Activated CD4-positive, alpha-beta T cell treated with anti-CD3 and anti-CD28 coated beads for 24 hours (primary cell): ENCODE measurements around the gene SHC1.
A peak's percentile ranks its signal among the peaks of the same experiment; 100 is the strongest.
"Not testable (repeated sequence)": the region's sequence is repeated elsewhere in the genome, so short reads cannot be mapped to it uniquely, and the experiment has no call there.

Experiments used
- DNase-seq, 2 donors: peaks; one replicate each; pipeline ENCODE4 v3.0.0-alpha.2; 2020; ENCODE audit warnings: low read depth in 2 of 2

The SHC1 gene

GRCh38 chr1:154995301-154995983 lies 24.9 kb upstream of the SHC1 start:
- DNase-seq: not testable (repeated sequence)

DNA sequence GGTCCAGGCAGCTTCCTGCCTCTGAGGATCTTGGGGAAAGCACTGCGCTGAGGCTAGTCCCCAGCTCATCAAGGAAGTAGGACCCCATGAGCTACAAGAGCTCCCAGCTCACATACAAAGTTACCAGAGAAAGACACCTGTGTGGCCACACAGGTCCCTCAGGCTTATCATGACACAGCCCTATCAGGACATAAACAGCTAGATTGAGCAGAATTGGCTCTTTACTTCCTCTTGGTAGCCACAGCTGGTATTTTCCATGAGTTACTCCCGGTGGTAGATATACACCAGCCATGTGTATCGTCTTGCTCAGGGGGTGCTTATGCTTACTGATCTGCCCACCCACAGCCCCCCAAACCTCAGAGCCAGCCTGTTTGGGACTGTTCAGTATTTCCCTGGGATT lies 24.0 kb upstream of the SHC1 start:
- no peak for DNase-seq

- no peak for DNase-seq
These were observed 23.7 kb upstream of the SHC1 start for GRCh38 chr1:154994269-154994587.

GRCh38 chr1:154993572-154994268 lies 23.2 kb upstream of the SHC1 start, which contains the start of gene LENEP:
Gene LENEP, plus strand, starts transcription at chr1:154993586. Its CDS starts 22 bp downstream, at chr1:154993608.
- no peak for DNase-seq

- DNase-seq: no peak
These were observed 22.4 kb upstream of the SHC1 start for GRCh38 chr1:154992721-154993571.

DNA sequence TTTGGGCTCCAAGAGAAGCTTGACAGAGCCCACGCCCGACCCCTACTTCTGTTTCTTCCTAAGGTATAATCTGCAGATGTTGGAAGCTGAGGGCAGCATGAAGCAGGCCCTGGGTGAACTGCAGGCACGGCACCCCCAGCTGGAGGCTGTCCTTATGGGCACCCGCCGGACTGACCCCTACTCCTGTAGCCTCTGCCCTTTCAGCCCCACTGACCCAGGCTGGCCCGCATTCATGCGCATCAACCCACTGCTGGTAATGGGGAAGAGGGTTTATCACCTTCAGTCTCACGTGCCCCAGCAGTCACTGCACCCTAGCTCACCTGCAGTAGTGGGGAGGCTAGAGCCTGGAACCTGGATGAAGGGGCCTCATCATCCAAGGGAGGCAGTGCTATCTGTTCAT lies 19.7 kb upstream of the SHC1 start:
- DNase-seq: no peak

GRCh38 chr1:154989195-154989860 lies 18.8 kb upstream of the SHC1 start:
- no peak for DNase-seq

DNA sequence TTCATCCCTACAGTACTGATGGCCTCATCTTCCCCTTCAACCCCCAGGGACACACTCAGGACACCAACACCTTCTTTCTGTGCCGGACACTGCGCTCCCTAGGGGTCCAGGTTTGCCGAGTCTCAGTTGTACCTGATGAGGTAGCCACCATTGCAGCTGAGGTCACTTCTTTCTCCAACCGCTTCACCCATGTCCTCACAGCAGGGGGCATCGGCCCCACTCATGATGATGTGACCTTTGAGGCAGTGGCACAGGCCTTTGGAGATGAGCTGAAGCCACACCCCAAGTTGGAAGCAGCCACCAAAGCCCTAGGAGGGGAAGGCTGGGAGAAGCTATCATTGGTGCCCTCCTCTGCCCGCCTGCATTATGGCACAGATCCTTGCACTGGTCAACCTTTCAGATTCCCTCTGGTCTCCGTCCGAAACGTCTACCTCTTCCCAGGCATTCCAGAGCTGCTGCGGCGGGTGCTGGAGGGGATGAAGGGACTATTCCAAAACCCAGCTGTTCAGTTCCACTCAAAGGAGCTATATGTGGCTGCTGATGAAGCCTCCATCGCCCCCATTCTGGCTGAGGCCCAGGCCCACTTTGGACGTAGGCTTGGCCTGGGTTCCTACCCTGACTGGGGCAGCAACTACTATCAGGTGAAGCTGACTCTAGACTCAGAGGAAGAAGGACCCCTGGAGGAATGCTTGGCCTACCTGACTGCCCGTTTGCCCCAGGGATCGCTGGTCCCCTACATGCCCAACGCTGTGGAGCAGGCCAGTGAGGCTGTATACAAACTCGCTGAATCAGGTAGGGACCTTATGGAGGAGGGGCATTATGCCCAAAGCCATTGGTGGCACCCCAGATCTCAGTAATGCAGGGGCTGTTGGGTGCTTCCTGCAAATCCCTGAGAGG lies 17.8 kb upstream of the SHC1 start:
- no peak for DNase-seq

DNA sequence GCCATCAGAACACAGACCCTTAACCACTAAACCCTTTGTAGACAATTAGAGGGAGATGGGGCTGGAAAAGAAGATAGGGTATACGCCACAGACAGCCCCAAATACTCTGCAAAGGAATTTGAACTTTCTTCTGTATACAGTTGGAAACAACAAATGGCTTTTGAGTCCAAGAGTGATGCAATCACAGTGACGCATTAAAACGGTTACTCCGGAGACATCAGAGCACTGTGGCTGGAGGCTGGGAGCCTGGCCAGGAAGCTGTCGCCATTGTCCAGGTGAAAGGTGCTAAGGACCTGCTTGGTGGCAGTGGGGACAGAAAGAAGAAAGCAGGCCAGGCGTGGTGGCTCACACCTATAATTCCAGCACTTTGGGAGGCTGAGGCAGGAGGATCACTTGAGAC lies 16.8 kb upstream of the SHC1 start:
- no peak for DNase-seq

- not testable (repeated sequence) for DNase-seq
These were observed 16.2 kb upstream of the SHC1 start for GRCh38 chr1:154986736-154987135.

GRCh38 chr1:154983776-154984466 lies 13.4 kb upstream of the SHC1 start:
- DNase-seq: no peak

DNA sequence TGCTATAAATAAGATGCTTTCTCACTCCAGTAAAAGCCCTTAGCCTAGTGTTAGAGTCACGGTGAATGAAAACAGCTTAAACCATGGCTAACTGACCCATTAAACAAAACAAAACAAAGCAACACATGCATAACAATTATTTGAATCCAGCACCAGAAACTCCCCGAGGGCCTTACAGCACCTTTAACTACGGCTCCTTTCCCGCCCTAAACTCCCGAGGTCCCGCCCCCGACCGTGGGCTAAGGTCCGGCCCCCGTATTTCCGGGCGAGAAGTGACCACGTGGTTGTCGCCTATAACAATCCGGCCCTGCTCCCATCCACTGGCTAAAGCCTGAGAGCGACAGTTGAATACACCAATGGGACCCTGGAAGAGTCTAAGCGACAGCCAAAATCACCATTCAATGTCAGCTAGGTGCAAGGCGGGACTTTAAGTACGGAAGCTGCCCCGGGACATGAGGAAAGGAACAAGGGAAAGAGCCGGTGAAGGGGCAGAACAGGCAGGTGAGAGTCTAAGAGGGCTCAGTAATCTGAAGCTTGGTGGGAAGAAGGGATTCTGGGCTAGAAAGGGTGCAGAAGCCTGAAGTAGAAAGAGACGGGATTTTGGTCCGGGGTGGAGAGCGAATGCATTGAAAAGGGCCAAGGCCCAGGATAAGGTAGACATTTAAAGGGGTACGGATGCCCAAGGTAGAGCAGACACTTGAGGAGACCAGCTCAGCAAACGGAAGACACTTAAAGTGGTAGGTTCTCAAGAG lies 12.5 kb upstream of the SHC1 start, which contains the start of gene FLAD1:
FLAD1 (plus strand) TSS at position 448 of the 752 bp plus-strand sequence. CDS start 351 bp downstream, outside the sequence.
- DNase-seq: peak; percentile 91 to 95

GRCh38 chr1:154982341-154982740 lies 11.8 kb upstream of the SHC1 start:
- no peak for DNase-seq

DNA sequence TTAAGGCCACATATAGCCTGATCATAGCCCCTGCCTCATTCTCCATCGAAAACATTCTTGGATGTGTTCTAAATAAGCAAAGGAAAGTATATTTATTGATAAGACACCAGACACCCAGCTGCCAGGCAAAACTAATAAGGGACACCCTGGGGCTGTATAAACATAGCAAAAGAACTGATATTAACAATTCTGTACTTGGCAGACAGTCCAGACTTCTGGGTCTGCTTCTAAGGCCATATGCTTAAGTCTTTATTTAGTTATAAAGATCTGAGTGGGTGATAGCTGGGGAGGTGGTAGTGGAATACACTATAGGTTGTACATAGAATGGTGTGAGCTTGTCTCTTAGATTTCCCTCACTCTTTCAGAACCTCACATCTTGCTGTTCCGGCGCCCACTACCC lies 7.8 kb upstream of the SHC1 start:
- DNase-seq: no peak

DNA sequence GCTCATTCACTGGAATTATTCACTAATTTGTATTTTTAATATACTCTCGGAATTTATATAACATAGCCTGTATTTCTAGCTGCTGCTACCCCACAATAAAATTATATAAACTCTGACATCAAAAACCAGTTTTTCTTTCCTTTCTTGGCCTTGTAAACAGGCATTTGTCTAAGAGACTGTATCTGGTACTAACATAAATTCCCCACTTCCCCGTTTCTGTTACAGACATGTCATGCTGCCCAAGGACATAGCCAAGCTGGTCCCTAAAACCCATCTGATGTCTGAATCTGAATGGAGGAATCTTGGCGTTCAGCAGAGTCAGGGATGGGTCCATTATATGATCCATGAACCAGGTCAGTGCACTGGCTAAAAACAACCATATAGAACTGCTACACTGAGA lies 7.2 kb upstream of the SHC1 start:
- not testable (repeated sequence) for DNase-seq

GRCh38 chr1:154975409-154976059 lies 5.0 kb upstream of the SHC1 start:
- DNase-seq: no peak

DNA sequence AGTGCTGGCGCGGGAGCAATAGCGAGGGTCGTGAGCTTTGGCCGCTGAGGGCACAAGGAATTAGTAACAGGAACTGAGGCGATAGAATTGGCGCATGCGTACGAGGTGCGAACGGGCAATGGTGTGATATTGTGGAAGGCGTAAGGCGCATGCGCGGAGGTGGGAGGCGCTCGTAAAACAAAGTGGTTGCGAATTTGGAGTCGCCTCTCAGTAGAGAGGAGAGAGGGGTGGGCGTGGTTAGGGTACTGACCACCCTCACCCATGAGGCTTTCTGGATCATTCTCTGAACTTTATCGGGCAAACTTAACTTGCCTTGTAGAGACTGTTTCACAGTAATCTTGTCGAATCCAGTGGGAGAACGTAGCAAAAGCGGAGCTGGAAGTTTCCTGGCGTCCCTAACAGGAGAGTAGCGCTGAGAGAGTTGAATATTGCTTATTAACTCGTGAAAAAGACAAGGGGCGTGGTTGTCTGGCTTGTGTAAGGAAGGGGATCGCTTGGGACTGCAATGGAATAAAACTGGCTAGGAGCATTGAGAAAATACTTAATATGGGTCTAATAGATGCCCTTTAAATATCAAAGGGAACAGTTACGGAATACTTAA lies 4.4 kb upstream of the SHC1 start:
- peak; percentile 83 to 94 for DNase-seq

DNA sequence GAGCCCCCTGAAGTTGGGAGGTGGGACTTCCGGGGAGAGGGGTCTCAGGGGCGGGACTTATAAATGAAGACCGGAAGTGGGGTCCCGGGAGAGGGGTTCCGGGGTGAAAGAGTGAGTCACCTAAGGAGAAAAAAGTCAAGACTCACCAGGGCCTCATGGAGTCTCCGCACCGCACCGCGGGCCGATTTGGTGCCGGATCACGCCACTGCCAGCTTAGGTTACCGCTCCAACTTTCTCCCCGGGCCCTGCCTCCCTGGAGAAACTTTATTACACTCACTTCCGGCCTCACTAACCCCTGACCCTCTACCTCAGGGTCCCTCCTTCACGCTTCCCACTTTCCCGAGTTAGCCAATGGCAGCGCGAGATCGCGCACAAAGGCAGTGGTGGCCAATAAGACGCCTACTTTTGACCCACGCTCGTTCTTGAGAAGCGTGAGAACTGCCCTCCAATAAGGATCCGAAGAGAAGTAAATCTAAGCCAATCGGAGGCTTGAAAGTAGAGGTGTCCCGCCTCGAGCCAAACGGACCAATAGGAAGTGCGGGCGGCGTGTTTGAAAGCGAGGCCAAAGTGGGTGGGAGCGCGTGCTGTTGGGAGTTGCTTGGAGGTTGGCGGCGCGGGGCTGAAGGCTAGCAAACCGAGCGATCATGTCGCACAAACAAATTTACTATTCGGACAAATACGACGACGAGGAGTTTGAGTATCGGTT lies 3.7 kb upstream of the SHC1 start, which contains the start of gene CKS1B:
CKS1B (plus strand) TSS at position 580 of the 706 bp plus-strand sequence; CDS start at position 645, 65 bp downstream.
- peak; percentile 90 to 92 for DNase-seq
